Cardiac muscle cell (in vitro differentiated cells and primary cell): ENCODE measurements around the gene INSRR. TPM values are rescaled to one million over a fixed set of nuclear protein-coding genes. Genes with fewer than 3 reads are reported as not detected.

ENCODE experiments used
- DNase-seq, 2 donors: peaks; one replicate each; pipeline versions ENCODE4 v3.0.0 to v3.0.0-alpha.2; 2010 to 2017; ENCODE audit warnings: low read depth in 1 of 2, low spot score in 1 of 2
- H3K27ac ChIP-seq: fragments of 200-600 bp; sonication (generic); 2 replicates; pipeline ENCODE4 v1.5.1; 2016
- H3K27me3 ChIP-seq: fragments of 200-600 bp; sonication (generic); 2 replicates; pipeline ENCODE4 v1.6.0; 2016; ENCODE audit warnings: control low read depth
- H3K36me3 ChIP-seq: fragments of 200-600 bp; sonication (generic); 2 replicates; pipeline ENCODE4 v1.5.1; 2016; ENCODE audit warnings: control low read depth
- H3K4me1 ChIP-seq: fragments of 200-600 bp; sonication (generic); 2 replicates; pipeline ENCODE4 v1.8.1; 2017; ENCODE audit warnings: low read depth, mild to moderate bottlenecking, mixed run types
- H3K4me3 ChIP-seq: fragments of 200-600 bp; sonication (generic); 2 replicates; pipeline ENCODE4 v1.5.1; 2016; ENCODE audit warnings: mild to moderate bottlenecking
- H3K9me3 ChIP-seq: fragments of 200-600 bp; sonication (generic); 2 replicates; pipeline ENCODE4 v1.5.1; 2017; ENCODE audit warnings: low read depth, mild to moderate bottlenecking, control low read depth
- polyA plus RNA-seq: library from polyadenylated mRNA; unstranded; fragments of >200 nt; fragmentation: Nextera tagmentation; extraction: Ambion mirVana; gene quantifications from 2 replicates; pipeline ENCODE4 v1.2.1, GENCODE V29; 2016
- total RNA-seq: library from RNA; depleted of rRNA; stranded (reverse); fragments of >200 nt; gene quantifications from 2 replicates; pipeline ENCODE4 v1.2.3, GENCODE V29; 2016
- TF ChIP-seq, protein P1 (sequence below): IDR thresholded peaks from 2 replicates; pipeline ENCODE4 v1.5.1; 2012; ENCODE audit warnings: low read depth, mild to moderate bottlenecking, low read length

INSRR gene
- total and polyA plus RNA-seq, 2 experiments from 2014 or later: 0.11 to 0.21 TPM

DNA sequence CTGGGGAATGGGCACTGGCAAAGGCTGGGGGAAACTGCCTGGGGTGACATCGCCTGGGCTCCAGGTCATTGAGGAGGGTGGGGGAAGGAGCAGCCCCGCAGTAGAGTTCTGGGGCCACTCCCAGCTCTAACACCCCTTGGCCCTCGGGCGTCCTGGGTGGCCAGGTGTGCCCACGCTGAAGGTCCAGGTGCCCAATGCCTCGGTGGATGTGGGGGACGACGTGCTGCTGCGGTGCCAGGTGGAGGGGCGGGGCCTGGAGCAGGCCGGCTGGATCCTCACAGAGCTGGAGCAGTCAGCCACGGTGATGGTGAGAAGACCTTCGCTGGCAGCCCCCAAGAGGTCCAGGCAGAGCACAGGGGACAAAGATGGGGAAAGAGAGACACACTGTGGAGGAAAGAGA, 9.4 kb upstream of the INSRR start:
- TF ChIP-seq, protein P1, sequence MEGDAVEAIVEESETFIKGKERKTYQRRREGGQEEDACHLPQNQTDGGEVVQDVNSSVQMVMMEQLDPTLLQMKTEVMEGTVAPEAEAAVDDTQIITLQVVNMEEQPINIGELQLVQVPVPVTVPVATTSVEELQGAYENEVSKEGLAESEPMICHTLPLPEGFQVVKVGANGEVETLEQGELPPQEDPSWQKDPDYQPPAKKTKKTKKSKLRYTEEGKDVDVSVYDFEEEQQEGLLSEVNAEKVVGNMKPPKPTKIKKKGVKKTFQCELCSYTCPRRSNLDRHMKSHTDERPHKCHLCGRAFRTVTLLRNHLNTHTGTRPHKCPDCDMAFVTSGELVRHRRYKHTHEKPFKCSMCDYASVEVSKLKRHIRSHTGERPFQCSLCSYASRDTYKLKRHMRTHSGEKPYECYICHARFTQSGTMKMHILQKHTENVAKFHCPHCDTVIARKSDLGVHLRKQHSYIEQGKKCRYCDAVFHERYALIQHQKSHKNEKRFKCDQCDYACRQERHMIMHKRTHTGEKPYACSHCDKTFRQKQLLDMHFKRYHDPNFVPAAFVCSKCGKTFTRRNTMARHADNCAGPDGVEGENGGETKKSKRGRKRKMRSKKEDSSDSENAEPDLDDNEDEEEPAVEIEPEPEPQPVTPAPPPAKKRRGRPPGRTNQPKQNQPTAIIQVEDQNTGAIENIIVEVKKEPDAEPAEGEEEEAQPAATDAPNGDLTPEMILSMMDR: no peak
- H3K4me3 ChIP-seq: no peak overlapping the region
- H3K36me3 ChIP-seq: no peaks in the 10 kb centered on the region
- no peaks in the 10 kb centered on the region for H3K27me3 ChIP-seq
- H3K27ac ChIP-seq: no peak overlapping the region
- H3K4me1 ChIP-seq: peaks cover 11% of the 10 kb centered on the region
- no peaks in the 10 kb centered on the region for H3K9me3 ChIP-seq
- no peak for DNase-seq

DNA sequence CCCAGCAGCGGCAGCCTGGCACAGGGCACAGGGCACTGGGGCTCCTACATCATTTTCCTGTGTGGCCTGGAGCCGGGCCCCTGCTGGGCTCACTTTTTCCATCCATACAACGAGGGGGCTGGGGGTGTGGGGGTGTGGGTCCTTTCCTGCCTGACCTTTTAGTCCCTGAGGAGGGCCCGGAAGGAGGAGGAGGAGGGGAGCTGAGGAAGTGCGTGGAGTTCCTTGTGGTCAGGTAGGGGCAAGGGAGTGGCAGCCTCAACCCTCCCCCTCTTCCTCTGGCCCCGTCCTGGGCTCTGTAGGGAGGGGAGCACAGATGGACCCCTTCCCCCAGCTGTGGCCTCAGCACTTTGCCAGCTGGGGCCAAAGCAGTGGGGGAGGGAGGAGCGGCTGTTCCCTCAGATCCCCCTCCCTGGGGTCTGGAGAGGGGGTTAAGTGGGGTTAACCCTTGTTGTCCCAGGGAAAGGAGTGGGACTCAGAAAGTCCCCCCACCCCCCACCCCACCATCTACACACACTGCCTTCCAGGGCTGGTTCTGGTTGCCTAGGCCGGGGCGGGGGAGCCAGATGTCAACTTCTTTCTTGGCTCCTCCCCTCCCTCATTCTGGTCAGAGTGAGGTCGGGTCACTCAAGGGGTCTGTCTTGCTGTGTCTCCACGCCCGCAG, 7.5 kb upstream of the INSRR start:
- peak in 1 of 2 donors; percentile 25 for DNase-seq
- no peak overlapping the region for H3K27ac ChIP-seq
- H3K4me3 ChIP-seq: no peak overlapping the region
- H3K27me3 ChIP-seq: peaks cover 13% of the 10 kb centered on the region
- TF ChIP-seq, protein P1: no peak
- H3K9me3 ChIP-seq: no peaks in the 10 kb centered on the region
- H3K4me1 ChIP-seq: peaks cover 18% of the 10 kb centered on the region
- no peaks in the 10 kb centered on the region for H3K36me3 ChIP-seq

DNA sequence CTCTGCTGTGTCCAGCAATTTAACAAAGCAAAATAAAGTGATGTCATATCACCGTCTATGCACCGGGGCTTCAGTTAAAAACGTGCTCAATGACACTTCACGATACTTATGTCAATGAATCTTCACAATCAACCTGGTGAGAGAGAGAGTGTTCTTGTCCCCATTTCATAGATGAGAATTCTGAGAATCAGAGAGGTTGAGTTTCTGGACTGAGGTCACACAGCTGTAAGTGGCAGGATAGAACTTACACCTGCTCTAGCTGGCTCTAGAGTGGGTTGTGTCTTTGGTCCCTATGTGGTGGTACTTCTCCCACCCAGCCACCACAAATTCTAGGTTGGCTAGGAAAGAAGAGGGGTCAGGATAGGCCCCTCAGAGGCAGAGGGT, 6.9 kb upstream of the INSRR start:
- peaks cover 18% of the 10 kb centered on the region for H3K4me1 ChIP-seq
- H3K9me3 ChIP-seq: no peaks in the 10 kb centered on the region
- DNase-seq: no peak
- H3K27me3 ChIP-seq: peaks cover 18% of the 10 kb centered on the region
- H3K4me3 ChIP-seq: no peak overlapping the region
- H3K36me3 ChIP-seq: no peaks in the 10 kb centered on the region
- TF ChIP-seq, protein P1: no peak
- H3K27ac ChIP-seq: no peak overlapping the region

DNA sequence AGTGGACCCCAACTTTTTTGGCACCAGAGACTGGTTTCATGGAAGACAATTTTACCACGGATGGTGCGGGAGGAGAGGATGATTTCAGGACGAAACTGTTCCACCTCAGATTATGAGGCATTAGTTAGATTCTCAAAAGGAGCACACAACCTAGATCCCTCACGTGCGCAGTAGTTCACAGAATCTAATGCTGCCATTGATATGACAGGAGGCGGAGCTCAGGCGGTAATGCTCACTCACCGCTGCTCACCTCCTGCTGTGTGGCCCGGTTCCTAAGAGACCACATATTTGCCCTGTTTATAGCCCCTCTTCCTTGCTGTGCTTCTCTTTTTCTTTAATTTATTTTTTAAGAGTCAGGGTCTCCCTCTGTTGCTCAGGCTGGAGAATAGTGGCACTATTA, 6.3 kb upstream of the INSRR start:
- no peak for DNase-seq
- H3K4me1 ChIP-seq: peaks cover 18% of the 10 kb centered on the region
- H3K36me3 ChIP-seq: no peaks in the 10 kb centered on the region
- no peak overlapping the region for H3K4me3 ChIP-seq
- H3K9me3 ChIP-seq: no peaks in the 10 kb centered on the region
- TF ChIP-seq, protein P1: no peak
- no peak overlapping the region for H3K27ac ChIP-seq
- H3K27me3 ChIP-seq: peaks cover 24% of the 10 kb centered on the region

DNA sequence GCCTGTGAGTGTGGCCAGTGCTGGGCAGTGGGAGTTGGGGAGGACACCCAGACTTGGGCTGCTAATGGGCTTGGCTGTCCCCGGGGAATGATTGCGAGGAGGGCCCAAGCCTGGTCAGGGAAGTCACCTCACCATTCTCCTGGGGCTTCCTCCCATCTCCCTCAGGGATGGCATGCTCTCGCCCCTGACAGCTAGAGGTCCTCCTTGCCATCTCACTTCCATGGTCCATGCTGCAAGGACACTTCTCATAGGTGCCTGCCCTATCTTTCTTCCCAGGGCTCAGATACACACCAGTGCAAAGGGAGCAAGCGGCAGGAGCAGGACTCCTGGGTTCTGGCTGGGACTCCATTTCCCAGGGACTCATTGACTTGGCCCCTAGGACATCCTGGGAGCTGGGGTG, 5.9 kb upstream of the INSRR start:
- Histone ChIP-seq H3K36me3 (no peaks in the 10 kb centered on the region), H3K9me3 (no peaks in the 10 kb centered on the region), H3K27ac (no peak overlapping the region), H3K27me3 (peaks cover 28% of the 10 kb centered on the region), H3K4me3 (no peak overlapping the region), H3K4me1 (peaks cover 18% of the 10 kb centered on the region)
- DNase-seq: no peak
- TF ChIP-seq, protein P1: no peak
